ENCODE results near the gene CRY1. TPM values are rescaled to one million over a fixed set of nuclear protein-coding genes. Genes with fewer than 3 reads are reported as not detected.

The CRY1 gene
- total RNA-seq, 1 experiment from 2014 or later = 23.1 TPM

DNA sequence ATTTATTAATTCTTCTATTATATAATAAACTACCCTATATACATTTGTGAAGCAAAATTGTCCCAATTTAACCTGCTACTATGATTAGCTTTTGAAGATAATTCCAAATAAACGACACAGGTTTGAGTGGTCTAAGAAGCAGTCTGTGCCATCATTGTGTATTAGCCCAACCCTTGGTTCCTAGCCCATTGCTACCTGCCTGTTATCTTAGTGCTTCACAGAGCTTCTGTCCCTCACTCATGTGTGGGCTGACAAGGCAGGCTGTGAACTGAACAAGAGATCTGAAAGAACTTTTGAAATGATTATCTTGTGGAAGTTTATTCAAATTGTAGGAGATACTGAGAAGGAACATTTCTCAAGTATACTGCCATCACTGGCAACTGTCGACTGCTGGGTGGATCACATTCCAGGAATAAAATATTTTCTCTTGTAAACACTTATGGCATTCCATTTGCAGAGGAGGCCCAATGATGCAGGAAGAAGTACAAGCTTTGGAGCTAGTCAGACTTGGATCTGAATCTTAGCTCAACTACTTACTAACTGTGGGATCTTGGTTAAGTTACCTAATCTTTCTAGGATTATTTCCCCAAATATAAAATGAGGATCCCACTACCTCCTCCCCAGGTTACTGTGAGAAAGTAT is 98.6 kb downstream of the CRY1 start (continued):
- no peak for TF ChIP-seq PRRX2 (CRISPR knock-in tag; IDR thresholded peaks at IDR 0.05)
- TF ChIP-seq, protein P1, sequence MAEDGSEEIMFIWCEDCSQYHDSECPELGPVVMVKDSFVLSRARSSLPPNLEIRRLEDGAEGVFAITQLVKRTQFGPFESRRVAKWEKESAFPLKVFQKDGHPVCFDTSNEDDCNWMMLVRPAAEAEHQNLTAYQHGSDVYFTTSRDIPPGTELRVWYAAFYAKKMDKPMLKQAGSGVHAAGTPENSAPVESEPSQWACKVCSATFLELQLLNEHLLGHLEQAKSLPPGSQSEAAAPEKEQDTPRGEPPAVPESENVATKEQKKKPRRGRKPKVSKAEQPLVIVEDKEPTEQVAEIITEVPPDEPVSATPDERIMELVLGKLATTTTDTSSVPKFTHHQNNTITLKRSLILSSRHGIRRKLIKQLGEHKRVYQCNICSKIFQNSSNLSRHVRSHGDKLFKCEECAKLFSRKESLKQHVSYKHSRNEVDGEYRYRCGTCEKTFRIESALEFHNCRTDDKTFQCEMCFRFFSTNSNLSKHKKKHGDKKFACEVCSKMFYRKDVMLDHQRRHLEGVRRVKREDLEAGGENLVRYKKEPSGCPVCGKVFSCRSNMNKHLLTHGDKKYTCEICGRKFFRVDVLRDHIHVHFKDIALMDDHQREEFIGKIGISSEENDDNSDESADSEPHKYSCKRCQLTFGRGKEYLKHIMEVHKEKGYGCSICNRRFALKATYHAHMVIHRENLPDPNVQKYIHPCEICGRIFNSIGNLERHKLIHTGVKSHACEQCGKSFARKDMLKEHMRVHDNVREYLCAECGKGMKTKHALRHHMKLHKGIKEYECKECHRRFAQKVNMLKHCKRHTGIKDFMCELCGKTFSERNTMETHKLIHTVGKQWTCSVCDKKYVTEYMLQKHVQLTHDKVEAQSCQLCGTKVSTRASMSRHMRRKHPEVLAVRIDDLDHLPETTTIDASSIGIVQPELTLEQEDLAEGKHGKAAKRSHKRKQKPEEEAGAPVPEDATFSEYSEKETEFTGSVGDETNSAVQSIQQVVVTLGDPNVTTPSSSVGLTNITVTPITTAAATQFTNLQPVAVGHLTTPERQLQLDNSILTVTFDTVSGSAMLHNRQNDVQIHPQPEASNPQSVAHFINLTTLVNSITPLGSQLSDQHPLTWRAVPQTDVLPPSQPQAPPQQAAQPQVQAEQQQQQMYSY (CRISPR knock-in tag; IDR thresholded peaks at IDR 0.05) = no peak
- no peak for TF ChIP-seq ZNF317 (CRISPR knock-in tag; IDR thresholded peaks at IDR 0.05; ENCODE audit: borderline replicate concordance, low read depth)
- TF ChIP-seq NFATC4 (CRISPR knock-in tag; IDR thresholded peaks at IDR 0.05) = no peak
- no peak for TF ChIP-seq ZNF671 (CRISPR knock-in tag; IDR thresholded peaks at IDR 0.05)
- TF ChIP-seq CREM (CRISPR knock-in tag; IDR thresholded peaks at IDR 0.05) = no peak
- TF ChIP-seq ZNF416 (CRISPR knock-in tag; IDR thresholded peaks at IDR 0.05) = no peak
- TF ChIP-seq IRF2 (CRISPR knock-in tag; IDR thresholded peaks at IDR 0.05; ENCODE audit: borderline replicate concordance, low read depth) = no peak
- TF ChIP-seq SP1 (CRISPR knock-in tag; conservative IDR thresholded peaks at IDR 0.05) = no peak

DNA sequence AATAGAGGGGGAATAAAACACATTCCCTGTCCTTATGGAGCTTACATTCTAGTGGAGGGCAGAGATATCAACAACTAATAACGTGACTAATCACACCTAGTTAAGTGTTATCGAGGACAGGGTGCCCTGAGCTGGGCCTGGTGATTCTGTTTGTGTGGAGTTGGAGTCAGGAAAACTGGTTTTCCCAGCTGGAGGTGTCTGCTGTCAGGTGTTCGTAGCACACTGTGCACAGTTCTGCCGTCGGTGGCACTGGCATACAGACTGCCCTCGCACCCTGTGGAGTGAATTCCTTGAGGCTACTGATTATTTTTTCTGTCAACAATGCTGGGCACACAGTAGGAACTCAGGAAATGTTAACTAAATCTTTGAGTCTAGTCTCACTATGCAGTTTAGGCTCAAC is 105.5 kb downstream of the CRY1 start:
- Mint-ChIP-seq H3K4me3 (peak overlapping the region; percentile 88; the same call in 1 of the 2 replicates), H3K4me1 (peaks cover 22% of the 10 kb centered on the region), H3K27me3 (ENCODE audit: low read depth) (peaks cover 7% of the 10 kb centered on the region), H3K36me3 (peaks cover 19% of the 10 kb centered on the region), H3K9me3 (no peaks in the 10 kb centered on the region), H3K27ac (no peak overlapping the region)
- ChIA-PET POLR2A (no interaction called here), CTCF (interaction anchor here (2.1 kb wide), 1 partner anchor 117 kb away, joined by 7 read pairs; no protein-coding TSS in a partner anchor)
- no peak for DNase-seq (ENCODE audit: low spot score)
- TF ChIP-seq, protein P2, sequence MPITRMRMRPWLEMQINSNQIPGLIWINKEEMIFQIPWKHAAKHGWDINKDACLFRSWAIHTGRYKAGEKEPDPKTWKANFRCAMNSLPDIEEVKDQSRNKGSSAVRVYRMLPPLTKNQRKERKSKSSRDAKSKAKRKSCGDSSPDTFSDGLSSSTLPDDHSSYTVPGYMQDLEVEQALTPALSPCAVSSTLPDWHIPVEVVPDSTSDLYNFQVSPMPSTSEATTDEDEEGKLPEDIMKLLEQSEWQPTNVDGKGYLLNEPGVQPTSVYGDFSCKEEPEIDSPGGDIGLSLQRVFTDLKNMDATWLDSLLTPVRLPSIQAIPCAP (CRISPR knock-in tag; IDR thresholded peaks at IDR 0.05) = no peak
- TF ChIP-seq, protein P3, sequence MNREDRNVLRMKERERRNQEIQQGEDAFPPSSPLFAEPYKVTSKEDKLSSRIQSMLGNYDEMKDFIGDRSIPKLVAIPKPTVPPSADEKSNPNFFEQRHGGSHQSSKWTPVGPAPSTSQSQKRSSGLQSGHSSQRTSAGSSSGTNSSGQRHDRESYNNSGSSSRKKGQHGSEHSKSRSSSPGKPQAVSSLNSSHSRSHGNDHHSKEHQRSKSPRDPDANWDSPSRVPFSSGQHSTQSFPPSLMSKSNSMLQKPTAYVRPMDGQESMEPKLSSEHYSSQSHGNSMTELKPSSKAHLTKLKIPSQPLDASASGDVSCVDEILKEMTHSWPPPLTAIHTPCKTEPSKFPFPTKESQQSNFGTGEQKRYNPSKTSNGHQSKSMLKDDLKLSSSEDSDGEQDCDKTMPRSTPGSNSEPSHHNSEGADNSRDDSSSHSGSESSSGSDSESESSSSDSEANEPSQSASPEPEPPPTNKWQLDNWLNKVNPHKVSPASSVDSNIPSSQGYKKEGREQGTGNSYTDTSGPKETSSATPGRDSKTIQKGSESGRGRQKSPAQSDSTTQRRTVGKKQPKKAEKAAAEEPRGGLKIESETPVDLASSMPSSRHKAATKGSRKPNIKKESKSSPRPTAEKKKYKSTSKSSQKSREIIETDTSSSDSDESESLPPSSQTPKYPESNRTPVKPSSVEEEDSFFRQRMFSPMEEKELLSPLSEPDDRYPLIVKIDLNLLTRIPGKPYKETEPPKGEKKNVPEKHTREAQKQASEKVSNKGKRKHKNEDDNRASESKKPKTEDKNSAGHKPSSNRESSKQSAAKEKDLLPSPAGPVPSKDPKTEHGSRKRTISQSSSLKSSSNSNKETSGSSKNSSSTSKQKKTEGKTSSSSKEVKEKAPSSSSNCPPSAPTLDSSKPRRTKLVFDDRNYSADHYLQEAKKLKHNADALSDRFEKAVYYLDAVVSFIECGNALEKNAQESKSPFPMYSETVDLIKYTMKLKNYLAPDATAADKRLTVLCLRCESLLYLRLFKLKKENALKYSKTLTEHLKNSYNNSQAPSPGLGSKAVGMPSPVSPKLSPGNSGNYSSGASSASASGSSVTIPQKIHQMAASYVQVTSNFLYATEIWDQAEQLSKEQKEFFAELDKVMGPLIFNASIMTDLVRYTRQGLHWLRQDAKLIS (CRISPR knock-in tag; IDR thresholded peaks at IDR 0.05; ENCODE audit: borderline replicate concordance) = no peak
- TF ChIP-seq ATF1 (CRISPR knock-in tag; IDR thresholded peaks at IDR 0.05) (no peak), NFATC4 (CRISPR knock-in tag; IDR thresholded peaks at IDR 0.05) (no peak), ZBTB21 (CRISPR knock-in tag; IDR thresholded peaks at IDR 0.05; ENCODE audit: borderline replicate concordance) (no peak)
- TF ChIP-seq, protein P4, sequence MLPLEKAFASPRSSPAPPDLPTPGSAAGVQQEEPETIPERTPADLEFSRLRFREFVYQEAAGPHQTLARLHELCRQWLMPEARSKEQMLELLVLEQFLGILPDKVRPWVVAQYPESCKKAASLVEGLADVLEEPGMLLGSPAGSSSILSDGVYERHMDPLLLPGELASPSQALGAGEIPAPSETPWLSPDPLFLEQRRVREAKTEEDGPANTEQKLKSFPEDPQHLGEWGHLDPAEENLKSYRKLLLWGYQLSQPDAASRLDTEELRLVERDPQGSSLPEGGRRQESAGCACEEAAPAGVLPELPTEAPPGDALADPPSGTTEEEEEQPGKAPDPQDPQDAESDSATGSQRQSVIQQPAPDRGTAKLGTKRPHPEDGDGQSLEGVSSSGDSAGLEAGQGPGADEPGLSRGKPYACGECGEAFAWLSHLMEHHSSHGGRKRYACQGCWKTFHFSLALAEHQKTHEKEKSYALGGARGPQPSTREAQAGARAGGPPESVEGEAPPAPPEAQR (CRISPR knock-in tag; IDR thresholded peaks at IDR 0.05) = no peak
- TF ChIP-seq, protein P5, sequence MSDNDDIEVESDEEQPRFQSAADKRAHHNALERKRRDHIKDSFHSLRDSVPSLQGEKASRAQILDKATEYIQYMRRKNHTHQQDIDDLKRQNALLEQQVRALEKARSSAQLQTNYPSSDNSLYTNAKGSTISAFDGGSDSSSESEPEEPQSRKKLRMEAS (CRISPR knock-in tag; IDR thresholded peaks at IDR 0.05) = no peak
- no peak for ATAC-seq

All from WTC11 (cell line).